Smooth muscle cell (in vitro differentiated cells): ENCODE measurements around the gene IPO11. TPM values are rescaled to one million over a fixed set of nuclear protein-coding genes. Genes with fewer than 3 reads are reported as not detected.
A peak's percentile ranks its signal among the peaks of the same experiment; 100 is the strongest.

Source experiments
- DNase-seq: peaks from one replicate; lab custom pipeline; 2025; ENCODE audit not compliant: unreplicated experiment; lab: John Stamatoyannopoulos, UW
- H2AFZ ChIP-seq: fragments of 200-600 bp; sonication (generic); 2 replicates; pipeline ENCODE4 v1.6.0; 2016; ENCODE audit warnings: antibody characterized with exemption, low read depth, mild to moderate bottlenecking
- H3F3A ChIP-seq: fragments of 200-600 bp; sonication (generic); 2 replicates; pipeline ENCODE4 v1.6.0; 2017; ENCODE audit warnings: antibody characterized with exemption, low read depth
- H3K27ac ChIP-seq: fragments of 200-600 bp; sonication (generic); 2 replicates; pipeline ENCODE4 v1.5.1; 2016; ENCODE audit warnings: low read depth, mild to moderate bottlenecking
- H3K27me3 ChIP-seq: fragments of 200-600 bp; sonication (generic); 2 replicates; pipeline ENCODE4 v1.6.1; 2016; ENCODE audit warnings: low read depth, mild to moderate bottlenecking
- H3K36me3 ChIP-seq: fragments of 200-600 bp; sonication (generic); 2 replicates; pipeline ENCODE4 v1.5.1; 2016; ENCODE audit warnings: low read depth
- H3K4me1 ChIP-seq: fragments of 200-600 bp; sonication (generic); 2 replicates; pipeline ENCODE4 v1.5.1; 2016; ENCODE audit warnings: low read depth
- H3K4me2 ChIP-seq: fragments of 200-600 bp; sonication (generic); 2 replicates; pipeline ENCODE4 v1.6.0; 2016; ENCODE audit warnings: mild to moderate bottlenecking
- H3K4me3 ChIP-seq: fragments of 200-600 bp; sonication (generic); 2 replicates; pipeline ENCODE4 v1.5.1; 2016; ENCODE audit warnings: mild to moderate bottlenecking
- H3K79me2 ChIP-seq: fragments of 200-600 bp; sonication (generic); 2 replicates; pipeline ENCODE4 v1.6.0; 2016; ENCODE audit warnings: low read depth, mild to moderate bottlenecking
- H3K9ac ChIP-seq: fragments of 200-600 bp; sonication (generic); 2 replicates; pipeline ENCODE4 v1.6.0; 2016; ENCODE audit warnings: low read depth
- H3K9me3 ChIP-seq: fragments of 200-600 bp; sonication (generic); replicated peaks from 2 replicates; pipeline ENCODE4 v1.5.1; 2016; ENCODE audit warnings: low read depth
- H4K20me1 ChIP-seq: fragments of 200-600 bp; sonication (generic); 2 replicates; pipeline ENCODE4 v1.6.0; 2016; ENCODE audit warnings: low read depth
- WGBS: methylation state at CpG from one replicate; pipeline ENCODE4 v1.1.7; 2016; ENCODE audit warnings: low lambda C conversion rate; 5-methylcytosine and 5-hydroxymethylcytosine counted together
- polyA plus RNA-seq: library from polyadenylated mRNA; unstranded; fragments of >200 nt; fragmentation: Nextera tagmentation; extraction: Ambion mirVana; gene quantifications from 2 replicates; pipeline ENCODE4 v1.2.1, GENCODE V29; 2016
- total RNA-seq: library from RNA; depleted of rRNA; stranded (reverse); fragments of >200 nt; gene quantifications from 2 replicates; pipeline ENCODE4 v1.2.3, GENCODE V29; 2014
- TF ChIP-seq, protein P1 (sequence below): fragments of 200-600 bp; sonication (generic); IDR thresholded peaks from 2 replicates; pipeline ENCODE4 v1.5.1; 2017; ENCODE audit warnings: borderline replicate concordance, mild to moderate bottlenecking, antibody characterized with exemption; ENCODE audit not compliant: insufficient read depth, poor library complexity, severe bottlenecking

The IPO11 gene
- total and polyA plus RNA-seq, 2 experiments from 2014 or later = 9.3 to 31.8 TPM

GRCh38 chr5:62577488-62577887, 164.9 kb downstream of the IPO11 start:
- WGBS = 90% methylated on average over 1 of the region's 1 CpG
- TF ChIP-seq, protein P1, sequence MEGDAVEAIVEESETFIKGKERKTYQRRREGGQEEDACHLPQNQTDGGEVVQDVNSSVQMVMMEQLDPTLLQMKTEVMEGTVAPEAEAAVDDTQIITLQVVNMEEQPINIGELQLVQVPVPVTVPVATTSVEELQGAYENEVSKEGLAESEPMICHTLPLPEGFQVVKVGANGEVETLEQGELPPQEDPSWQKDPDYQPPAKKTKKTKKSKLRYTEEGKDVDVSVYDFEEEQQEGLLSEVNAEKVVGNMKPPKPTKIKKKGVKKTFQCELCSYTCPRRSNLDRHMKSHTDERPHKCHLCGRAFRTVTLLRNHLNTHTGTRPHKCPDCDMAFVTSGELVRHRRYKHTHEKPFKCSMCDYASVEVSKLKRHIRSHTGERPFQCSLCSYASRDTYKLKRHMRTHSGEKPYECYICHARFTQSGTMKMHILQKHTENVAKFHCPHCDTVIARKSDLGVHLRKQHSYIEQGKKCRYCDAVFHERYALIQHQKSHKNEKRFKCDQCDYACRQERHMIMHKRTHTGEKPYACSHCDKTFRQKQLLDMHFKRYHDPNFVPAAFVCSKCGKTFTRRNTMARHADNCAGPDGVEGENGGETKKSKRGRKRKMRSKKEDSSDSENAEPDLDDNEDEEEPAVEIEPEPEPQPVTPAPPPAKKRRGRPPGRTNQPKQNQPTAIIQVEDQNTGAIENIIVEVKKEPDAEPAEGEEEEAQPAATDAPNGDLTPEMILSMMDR = no peak
- H3K9ac ChIP-seq = no peak overlapping the region
- no peaks in the 10 kb centered on the region for H3K79me2 ChIP-seq
- no peak overlapping the region for H2AFZ ChIP-seq
- no peak overlapping the region for H3K4me2 ChIP-seq
- no peaks in the 10 kb centered on the region for H3K36me3 ChIP-seq
- H3F3A ChIP-seq = no peaks in the 10 kb centered on the region
- DNase-seq = no peak
- no peaks in the 10 kb centered on the region for H3K9me3 ChIP-seq
- H4K20me1 ChIP-seq = no peaks in the 10 kb centered on the region
- H3K4me1 ChIP-seq = peaks cover 10% of the 10 kb centered on the region
- H3K27ac ChIP-seq = no peak overlapping the region
- H3K4me3 ChIP-seq = no peak overlapping the region
- no peaks in the 10 kb centered on the region for H3K27me3 ChIP-seq

DNA sequence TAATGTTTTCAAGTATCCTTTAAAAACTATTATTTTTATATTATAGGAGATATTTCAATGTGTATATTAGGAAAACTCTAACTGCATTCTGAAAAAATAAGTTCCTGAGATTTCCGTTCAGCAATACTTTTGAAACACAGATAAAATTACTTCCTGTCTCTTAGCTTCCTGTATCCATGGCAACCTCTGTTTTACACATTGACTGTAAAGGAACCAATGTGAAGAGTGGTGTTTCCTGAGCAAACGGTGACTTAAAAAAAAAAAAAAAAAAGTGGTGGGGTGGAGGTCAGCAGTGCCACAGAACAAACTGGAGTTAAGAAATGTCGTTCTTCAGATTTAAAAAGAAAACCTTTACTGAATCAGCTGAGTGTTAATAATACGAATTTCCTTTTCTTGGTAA, 166.0 kb downstream of the IPO11 start, which contains the start of gene LRRC70:
Gene LRRC70 (plus strand): TSS at position 280 of the 400 bp plus-strand sequence. CDS start 620 bp downstream, outside the sequence.
- Histone ChIP-seq H3K4me2 (peak within 1 kb of the TSS; percentile 55), H3K27ac (no peak within 1 kb of the TSS), H3K4me1 (peaks cover 10% of the 10 kb centered on the region), H2AFZ (no peak within 1 kb of the TSS), H3K4me3 (no peak within 1 kb of the TSS), H3F3A (no peaks in the 10 kb centered on the region), H3K9me3 (no peaks in the 10 kb centered on the region), H3K27me3 (no peaks in the 10 kb centered on the region), H3K79me2 (no peaks in the 10 kb centered on the region), H3K36me3 (no peaks in the 10 kb centered on the region), H3K9ac (no peak within 1 kb of the TSS), H4K20me1 (no peaks in the 10 kb centered on the region)
- WGBS = 46% methylated on average over 4 of the region's 4 CpGs
- TF ChIP-seq, protein P1 = no peak
- DNase-seq = no peak

- Histone ChIP-seq H3K4me2 (no peak overlapping the region), H4K20me1 (no peaks in the 10 kb centered on the region), H3K79me2 (no peaks in the 10 kb centered on the region), H3K4me1 (peaks cover 10% of the 10 kb centered on the region), H3K36me3 (no peaks in the 10 kb centered on the region), H3K4me3 (no peak overlapping the region), H3K27ac (no peak overlapping the region), H2AFZ (no peak overlapping the region), H3K9me3 (no peaks in the 10 kb centered on the region), H3K9ac (no peak overlapping the region), H3F3A (no peaks in the 10 kb centered on the region), H3K27me3 (no peaks in the 10 kb centered on the region)
- WGBS = 97% methylated on average over 5 of the region's 5 CpGs
- no peak for DNase-seq
- TF ChIP-seq, protein P1 = no peak
These were observed 167.2 kb downstream of the IPO11 start for GRCh38 chr5:62579761-62580160.
